ENCODE measurements around the gene OXER1.
"Not testable (repeated sequence)": the region's sequence is repeated elsewhere in the genome, so short reads cannot be mapped to it uniquely, and the experiment has no call there.

OXER1 gene

GRCh38 chr2:42743659-42743990 is 20.3 kb downstream of the OXER1 start:
- no peak for TF ChIP-seq CTCF (IDR thresholded peaks at IDR 0.05; ENCODE audit: low read depth, low read length, missing control alignments)
- DNase-seq (ENCODE audit: extremely low read depth, low read depth), result no peak
- no peak overlapping the region for H3K4me3 ChIP-seq (replicated peaks; ENCODE audit: low read depth, low read length)

GRCh38 chr2:42742740-42743658 is 20.9 kb downstream of the OXER1 start:
- no peak overlapping the region for H3K4me3 ChIP-seq (replicated peaks; ENCODE audit: low read depth, low read length)
- DNase-seq (ENCODE audit: extremely low read depth, low read depth), result no peak
- TF ChIP-seq CTCF (IDR thresholded peaks at IDR 0.05; ENCODE audit: low read depth, low read length, missing control alignments), result no peak

GRCh38 chr2:42741140-42741539 is 22.8 kb downstream of the OXER1 start:
- no peak overlapping the region for H3K4me3 ChIP-seq (replicated peaks; ENCODE audit: low read depth, low read length)
- no peak for DNase-seq (ENCODE audit: extremely low read depth, low read depth)
- no peak for TF ChIP-seq CTCF (IDR thresholded peaks at IDR 0.05; ENCODE audit: low read depth, low read length, missing control alignments)

- TF ChIP-seq CTCF (IDR thresholded peaks at IDR 0.05; ENCODE audit: low read depth, low read length, missing control alignments), result no peak
- DNase-seq (ENCODE audit: extremely low read depth, low read depth), result no peak
- no peak overlapping the region for H3K4me3 ChIP-seq (replicated peaks; ENCODE audit: low read depth, low read length)
These were observed 27.2 kb downstream of the OXER1 start for GRCh38 chr2:42736598-42737322.

- no peak for TF ChIP-seq CTCF (IDR thresholded peaks at IDR 0.05; ENCODE audit: low read depth, low read length, missing control alignments)
- DNase-seq (ENCODE audit: extremely low read depth, low read depth), result no peak
- H3K4me3 ChIP-seq (replicated peaks; ENCODE audit: low read depth, low read length), result no peak overlapping the region
These were observed 30.1 kb downstream of the OXER1 start for GRCh38 chr2:42733852-42734251.

GRCh38 chr2:42731316-42731715 is 32.6 kb downstream of the OXER1 start:
- not testable (repeated sequence) for DNase-seq (ENCODE audit: extremely low read depth, low read depth); H3K4me3 ChIP-seq (replicated peaks; ENCODE audit: low read depth, low read length)

- no peak overlapping the region for H3K4me3 ChIP-seq (replicated peaks; ENCODE audit: low read depth, low read length)
- TF ChIP-seq CTCF (IDR thresholded peaks at IDR 0.05; ENCODE audit: low read depth, low read length, missing control alignments), result no peak
- DNase-seq (ENCODE audit: extremely low read depth, low read depth), result no peak
These were observed 37.3 kb downstream of the OXER1 start for GRCh38 chr2:42726680-42727079.

Measured in HFF-Myc (cell line).